ENCODE results near the gene PRAMEF11. TPM values are rescaled to one million over a fixed set of nuclear protein-coding genes. Genes with fewer than 3 reads are reported as not detected.

The PRAMEF11 gene
- total RNA-seq = not detected in 2 replicates

DNA sequence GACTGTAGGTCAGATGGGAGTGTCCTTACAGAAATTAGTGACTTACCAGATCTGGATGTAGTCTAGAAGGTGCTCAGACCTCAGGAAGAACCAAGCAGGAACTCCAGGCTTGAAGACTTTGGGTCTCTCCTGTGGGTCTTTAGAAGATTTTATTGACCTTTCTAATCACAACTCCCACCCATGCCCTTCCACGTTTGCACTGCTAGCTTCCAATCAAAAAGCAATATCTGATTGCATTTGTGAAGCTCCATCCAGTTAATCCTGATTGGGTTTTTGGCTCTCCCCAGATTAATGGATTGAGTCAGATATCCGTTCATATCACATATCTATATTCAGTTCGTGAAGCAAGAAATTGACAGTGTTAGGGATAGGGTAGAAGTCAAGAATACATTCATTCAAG lies at the start of gene PRAMEF11:
Gene PRAMEF11 (minus strand): TSS at position 101 of the 400 bp plus-strand sequence. CDS start 2,621 bp downstream, outside the sequence.

DNA sequence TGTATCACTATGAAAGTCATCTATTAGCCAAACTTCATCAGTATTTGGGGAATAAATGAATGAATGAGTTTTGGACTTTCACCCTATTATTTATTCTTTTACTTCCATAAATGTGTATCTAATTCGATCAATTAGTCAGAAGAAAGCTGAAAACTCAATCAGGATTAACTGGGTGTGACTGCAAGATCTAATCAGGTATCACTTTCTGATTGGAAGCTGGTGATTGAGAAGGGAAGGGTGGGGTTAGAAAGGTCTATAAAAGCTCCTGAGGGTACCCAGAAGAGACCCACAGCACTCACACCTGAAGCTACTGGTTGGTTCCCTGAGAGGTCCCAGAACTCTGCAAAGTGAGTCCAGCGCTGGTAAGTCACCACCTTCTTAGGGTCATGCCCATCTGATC lies 25.6 kb upstream of the PRAMEF11 start, which contains the start of gene PRAMEF2:
Gene PRAMEF2 (plus strand): TSS at position 301 of the 400 bp plus-strand sequence. CDS start 1,924 bp downstream, outside the sequence.

DNA sequence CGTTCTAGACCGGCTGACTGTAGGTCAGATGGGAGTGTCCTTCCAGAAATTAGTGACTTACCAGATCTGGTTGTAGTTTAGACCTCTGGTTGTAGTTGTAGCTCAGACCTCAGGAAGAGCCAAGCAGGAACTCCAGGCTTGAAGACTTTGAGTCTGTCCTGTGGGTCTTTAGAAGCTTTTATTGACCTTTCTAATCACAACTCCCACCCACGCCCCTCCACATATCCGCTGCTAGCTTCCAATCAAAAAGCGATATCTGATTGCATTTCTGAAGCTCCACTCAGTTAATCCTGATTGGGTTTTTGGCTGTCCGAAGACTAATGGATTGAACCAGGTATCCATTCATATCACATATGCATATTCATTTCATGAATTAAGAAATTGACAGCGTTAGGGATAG lies 17.4 kb upstream of the PRAMEF11 start, which contains the start of gene HNRNPCL1:
Gene HNRNPCL1 (minus strand): TSS at position 101 of the 400 bp plus-strand sequence. CDS start 431 bp downstream, outside the sequence.

GRCh38 chr1:12791097-12791496 lies 40.1 kb downstream of the PRAMEF11 start, which contains the start of gene PRAMEF1:
TSS of gene PRAMEF1 (plus strand) at chr1:12791397. CDS start at chr1:12793228, 1,831 bp downstream.

Other genes with a start within 250 kb of the PRAMEF11 start
- 25.0 and 33.7 TPM in 2 replicates for gene DHRS3, start 213.2 kb downstream of the PRAMEF11 start, total RNA-seq
- not detected in 2 replicates for gene AADACL4, start 187.3 kb downstream of the PRAMEF11 start, total RNA-seq
- gene AADACL3, start 115.3 kb downstream of the PRAMEF11 start, total RNA-seq = not detected in 2 replicates
- not detected in 2 replicates for gene CFAP107, start 85.2 kb downstream of the PRAMEF11 start, total RNA-seq
- gene PRAMEF12, start 57.7 kb downstream of the PRAMEF11 start, total RNA-seq = not detected in 2 replicates
- not detected in 2 replicates for gene PRAMEF1, start 40.0 kb downstream of the PRAMEF11 start, total RNA-seq
- gene HNRNPCL1, start 17.3 kb upstream of the PRAMEF11 start, total RNA-seq = not detected in 2 replicates
- not detected in 2 replicates for gene PRAMEF2, start 25.7 kb upstream of the PRAMEF11 start, total RNA-seq
- gene PRAMEF4, start 54.8 kb upstream of the PRAMEF11 start, total RNA-seq = not detected in 2 replicates
- gene PRAMEF10, start 66.9 kb upstream of the PRAMEF11 start, total RNA-seq = not detected in 2 replicates
- gene PRAMEF7, start 85.2 kb upstream of the PRAMEF11 start, total RNA-seq = not detected in 2 replicates
- gene PRAMEF6, start 116.2 kb upstream of the PRAMEF11 start, total RNA-seq = not detected in 2 replicates
- gene PRAMEF27, start 225.2 kb upstream of the PRAMEF11 start, total RNA-seq = not detected in 2 replicates
- gene HNRNPCL3, start 229.4 kb upstream of the PRAMEF11 start, total RNA-seq = not detected in 2 replicates
- not detected in 2 replicates for gene PRAMEF25, start 239.4 kb upstream of the PRAMEF11 start, total RNA-seq